Cerebellar nuclear complex (tissue), 1 donor: ENCODE measurements around the gene PMM2.
"Not testable (repeated sequence)": the region's sequence is repeated elsewhere in the genome, so short reads cannot be mapped to it uniquely, and the experiment has no call there.

Source experiments
- DNase-seq, 2 experiments: peaks; one replicate each; lab custom pipeline; 2025; lab: John Stamatoyannopoulos, UW

Gene PMM2

GRCh38 chr16:8867216-8867931, 69.7 kb downstream of the PMM2 start:
- DNase-seq = no peak

DNA sequence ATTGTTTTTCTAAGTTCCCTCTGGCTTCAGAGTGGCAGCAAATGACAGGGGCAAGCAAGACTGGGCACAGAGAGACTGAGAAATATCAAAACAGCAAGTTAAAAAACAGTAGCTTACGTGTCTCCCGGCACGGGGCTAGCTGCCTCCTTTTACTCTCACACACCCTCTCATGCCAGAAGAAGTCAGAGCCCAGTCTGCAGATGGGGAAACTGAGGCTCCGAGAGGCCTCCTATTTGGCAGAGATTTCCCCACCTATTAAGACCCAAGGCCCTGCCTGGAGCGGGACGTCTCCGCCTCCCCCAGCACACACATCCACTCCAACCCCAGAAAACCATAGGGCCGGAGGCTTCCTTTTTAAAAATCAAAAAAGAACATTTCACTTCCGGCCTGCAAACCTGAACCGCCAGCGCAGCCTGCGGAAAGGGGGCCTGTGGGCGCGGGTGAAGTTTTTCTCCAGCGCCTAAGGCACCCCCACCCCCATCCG, 70.3 kb downstream of the PMM2 start:
- no peak for DNase-seq

GRCh38 chr16:8868416-8869211, 71.0 kb downstream of the PMM2 start, which contains the start of gene CARHSP1:
TSS of gene CARHSP1 (minus strand) at chr16:8869006. CDS start at chr16:8859328, 9,678 bp downstream.
- DNase-seq = no peak

GRCh38 chr16:8869212-8869987, 71.8 kb downstream of the PMM2 start:
- no peak for DNase-seq

DNA sequence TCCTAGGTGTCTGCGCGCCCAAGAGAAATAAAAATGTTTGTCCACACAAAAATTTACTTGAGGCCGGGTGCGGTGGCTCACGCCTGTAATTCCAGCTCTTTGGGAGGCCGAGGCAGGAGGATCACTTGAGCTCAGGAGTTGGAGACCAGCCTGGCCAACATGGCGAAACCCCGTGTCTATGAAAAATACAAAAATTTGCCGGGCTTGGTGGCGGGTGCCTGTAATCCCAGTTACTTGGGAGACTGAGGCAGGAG, 72.3 kb downstream of the PMM2 start:
- DNase-seq = not testable (repeated sequence)

DNA sequence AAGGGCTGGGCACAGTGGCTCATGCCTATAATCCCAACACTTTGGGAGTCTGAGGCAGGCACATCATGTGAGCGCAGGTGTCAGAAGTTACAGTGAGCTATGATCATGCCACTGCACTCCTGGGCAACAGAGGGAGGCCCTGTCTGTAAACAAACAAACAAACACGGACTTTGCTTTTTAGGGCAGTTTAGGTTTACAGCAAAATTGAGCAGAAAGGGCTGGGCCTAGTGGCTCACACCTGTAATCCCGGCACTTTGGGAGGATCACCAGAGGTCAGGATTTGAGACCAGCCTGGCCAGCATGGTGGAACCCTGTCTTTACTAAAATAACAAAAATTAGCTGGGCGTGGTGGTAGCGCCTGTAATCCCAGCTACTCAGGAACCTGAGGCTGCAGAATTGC, 74.4 kb downstream of the PMM2 start:
- no peak for DNase-seq

- no peak for DNase-seq
Observed at GRCh38 chr16:8872967-8873865, 75.6 kb downstream of the PMM2 start.

DNA sequence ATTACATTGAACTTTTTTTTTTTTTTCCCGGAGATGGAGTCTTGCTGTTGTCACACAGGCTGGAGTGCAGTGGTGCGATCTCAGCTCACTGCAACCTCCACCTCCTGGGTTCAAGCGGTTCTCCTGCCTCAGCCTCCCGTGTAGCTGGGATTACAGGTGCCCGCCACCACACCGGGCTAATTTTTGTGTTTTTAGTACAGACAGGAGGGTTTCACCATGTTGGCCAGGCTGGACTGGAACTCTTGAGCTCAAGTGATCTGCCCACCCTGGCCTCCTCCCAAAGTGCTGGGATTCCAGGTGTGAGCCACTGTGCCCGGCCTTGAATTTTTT, 76.2 kb downstream of the PMM2 start:
- DNase-seq = not testable (repeated sequence)

GRCh38 chr16:8874388-8874787, 76.7 kb downstream of the PMM2 start:
- no peak for DNase-seq

DNA sequence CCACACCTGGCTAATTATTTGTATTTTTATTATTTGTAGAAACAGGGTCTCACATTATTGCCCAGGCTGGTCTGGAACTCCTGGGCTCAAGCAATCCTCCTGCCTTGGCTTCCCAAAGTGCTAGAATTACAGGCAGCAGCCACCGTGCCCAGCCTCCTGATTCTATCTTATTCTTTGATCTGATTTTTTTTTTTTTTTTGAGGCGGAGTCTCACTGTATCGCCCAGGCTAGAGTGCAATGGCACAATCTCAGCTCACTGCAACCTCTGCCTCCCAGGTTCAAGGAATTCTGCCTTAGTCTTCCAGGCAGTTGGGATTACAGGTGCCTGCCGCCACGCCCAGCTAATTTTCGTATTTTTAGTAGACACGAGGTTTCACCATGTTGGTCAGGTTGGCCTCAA, 77.7 kb downstream of the PMM2 start:
- not testable (repeated sequence) for DNase-seq

GRCh38 chr16:8877894-8878522, 80.4 kb downstream of the PMM2 start:
- no peak for DNase-seq

DNA sequence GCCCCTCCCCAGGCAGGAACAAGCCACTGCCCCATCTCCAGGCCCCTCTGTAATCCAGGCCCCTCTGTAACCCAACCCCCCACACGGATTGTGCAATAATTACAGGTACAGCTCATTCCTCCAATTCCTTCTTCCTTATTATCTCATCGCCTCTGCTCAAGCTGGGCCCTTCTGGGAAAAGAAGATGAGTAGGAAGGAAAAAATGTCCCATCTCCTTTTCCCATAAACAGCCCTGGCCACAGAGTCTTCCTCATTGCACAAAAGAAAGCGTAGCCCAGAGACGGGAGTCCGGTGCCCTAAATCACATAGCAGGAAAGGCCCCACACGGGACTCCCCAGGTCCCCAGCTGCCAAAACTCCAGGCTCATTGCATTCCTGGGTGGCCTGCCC, 80.9 kb downstream of the PMM2 start:
- no peak for DNase-seq

DNA sequence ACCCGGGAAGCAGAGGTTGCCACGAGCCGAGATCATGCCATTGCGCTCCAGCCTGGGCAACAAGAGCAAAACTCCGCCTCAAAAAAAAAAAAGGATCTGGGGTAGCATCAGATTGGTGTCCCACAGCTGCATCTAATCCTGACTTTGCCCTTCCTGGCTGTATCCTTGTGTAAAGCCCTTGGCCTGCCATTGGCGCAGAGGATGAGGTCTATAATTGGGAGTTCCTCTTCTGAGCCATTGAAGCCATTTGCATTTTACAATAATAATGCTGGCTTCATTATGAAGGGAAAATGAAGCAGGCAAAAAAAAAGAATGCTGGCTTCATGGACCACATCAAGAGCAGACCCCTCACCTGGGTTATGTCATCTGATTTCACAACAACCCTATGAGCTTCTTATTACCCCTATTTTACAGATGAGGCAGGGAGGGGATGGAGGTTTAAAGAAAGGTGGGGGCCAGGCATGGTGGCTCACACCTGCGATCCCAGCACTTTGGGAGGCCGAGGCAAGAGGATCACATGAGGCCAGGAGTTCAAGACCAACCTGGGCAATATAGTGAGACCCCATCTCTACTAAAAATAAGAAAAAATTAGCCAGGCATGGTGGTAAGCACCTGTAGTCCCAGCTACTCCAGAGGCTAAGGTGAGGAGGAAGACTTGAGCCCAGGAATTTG, 83.3 kb downstream of the PMM2 start:
- DNase-seq = no peak

GRCh38 chr16:8882041-8882617, 84.5 kb downstream of the PMM2 start, which contains the start of gene LITAFD:
TSS of gene LITAFD (plus strand) at chr16:8882351. CDS start at chr16:8884356, 2,005 bp downstream.
- DNase-seq = no peak

DNA sequence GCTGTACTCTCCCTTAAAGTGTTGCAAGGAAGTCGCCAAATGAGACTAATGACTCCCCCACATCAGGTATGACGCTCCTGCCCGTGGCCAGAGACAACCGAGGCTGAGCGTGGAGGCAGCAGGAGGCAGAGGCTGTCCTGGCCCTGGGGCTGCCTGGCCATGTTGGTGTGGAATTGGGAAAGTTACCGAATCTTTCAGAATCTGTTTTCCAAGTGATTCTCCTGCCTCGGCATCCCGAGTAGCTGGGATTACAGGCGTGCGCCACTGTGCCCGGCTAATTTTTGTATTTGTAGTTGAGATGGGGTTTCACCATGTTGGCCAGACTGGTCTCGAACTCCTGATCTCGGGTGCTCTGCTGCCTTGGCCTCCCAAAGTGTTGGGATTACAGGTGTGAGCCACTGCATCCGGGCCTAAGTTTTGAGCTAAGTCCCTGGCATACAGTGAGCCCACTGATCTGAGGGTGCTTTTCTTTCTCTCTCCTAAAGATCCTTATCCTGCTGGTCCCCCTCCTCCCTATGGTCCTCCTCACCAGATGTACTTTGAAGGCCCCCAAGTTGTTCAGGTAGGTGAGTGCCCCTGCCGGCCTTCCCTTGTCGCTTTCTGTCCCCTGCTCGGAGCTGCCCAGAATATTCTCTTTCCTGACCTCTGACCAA, 85.2 kb downstream of the PMM2 start:
- DNase-seq = no peak

DNA sequence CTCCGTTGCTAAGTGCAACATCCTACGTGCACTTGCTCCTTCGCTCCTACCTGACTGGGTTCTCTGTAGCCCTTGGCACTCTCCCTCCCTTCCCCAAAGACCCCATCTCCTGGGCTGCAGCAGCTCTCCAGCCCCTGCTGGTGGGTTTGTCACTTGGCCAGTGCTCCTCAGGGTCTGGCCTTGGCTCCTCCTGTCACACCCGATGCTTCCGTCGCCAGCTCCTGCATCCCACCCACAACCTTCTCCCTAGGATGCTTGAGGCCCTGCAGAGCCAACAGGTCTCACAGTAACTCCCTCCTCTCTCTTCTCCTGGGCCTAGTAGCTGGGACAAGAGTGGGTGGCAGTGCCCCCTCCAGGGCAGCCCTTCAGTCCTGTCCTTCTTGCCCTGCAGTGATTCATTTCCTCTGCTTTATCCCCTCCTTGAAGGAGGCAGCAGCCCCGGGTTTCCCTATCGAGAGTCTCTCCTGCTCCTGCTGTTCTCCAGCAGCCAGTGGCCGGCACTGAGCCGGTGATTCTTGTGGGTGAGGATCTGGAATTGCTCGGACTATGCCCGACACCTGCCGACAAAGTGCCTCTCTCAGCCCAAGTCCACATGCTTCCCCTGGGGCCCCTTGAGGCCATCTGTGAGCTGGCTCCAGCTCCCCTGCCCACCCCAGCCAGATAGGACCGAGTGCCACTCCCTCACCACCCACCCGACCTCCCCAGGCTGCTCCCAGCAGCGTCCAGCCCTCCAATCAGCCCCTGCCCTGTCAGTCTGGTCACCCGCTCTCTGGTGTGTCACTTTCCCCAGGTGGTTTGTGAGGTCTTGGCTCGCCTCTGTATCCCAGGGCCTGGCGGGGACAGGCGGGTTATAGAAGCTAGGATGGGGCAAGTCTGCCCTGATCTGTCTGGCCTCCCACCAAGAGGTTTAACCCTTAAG, 88.3 kb downstream of the PMM2 start:
- no peak for DNase-seq

GRCh38 chr16:8886593-8887430, 89.2 kb downstream of the PMM2 start:
- DNase-seq = no peak

- DNase-seq = no peak
Observed at GRCh38 chr16:8887431-8887765, 89.8 kb downstream of the PMM2 start.
